GM19099 (cell line): ENCODE data around the gene BATF3.

Experiments used
- POLR2A ChIP-seq: IDR thresholded peaks from 3 replicates; pipeline ENCODE4 v1.6.1; 2011; ENCODE audit warnings: low read depth; ENCODE audit not compliant: insufficient read length; ENCODE audit errors: extremely low read depth

The BATF3 gene

GRCh38 chr1:212716161-212716560, 16.5 kb upstream of the BATF3 start:
- no peak for TF ChIP-seq POLR2A

GRCh38 chr1:212713465-212714136, 14.0 kb upstream of the BATF3 start:
- no peak for TF ChIP-seq POLR2A

- no peak for TF ChIP-seq POLR2A
Measured at GRCh38 chr1:212712451-212713303, 13.0 kb upstream of the BATF3 start.

GRCh38 chr1:212710566-212710965, 10.9 kb upstream of the BATF3 start:
- no peak for TF ChIP-seq POLR2A

- no peak for TF ChIP-seq POLR2A
Measured at GRCh38 chr1:212703991-212704564, 4.4 kb upstream of the BATF3 start.

GRCh38 chr1:212702672-212703071, 3.0 kb upstream of the BATF3 start:
- TF ChIP-seq POLR2A: no peak

- no peak for TF ChIP-seq POLR2A
Measured at GRCh38 chr1:212701910-212702309, 2.3 kb upstream of the BATF3 start.

GRCh38 chr1:212700892-212701819, 1.5 kb upstream of the BATF3 start:
- TF ChIP-seq POLR2A: peak; percentile 25

GRCh38 chr1:212700223-212700891, 717 bp upstream of the BATF3 start:
- peak; percentile 46 for TF ChIP-seq POLR2A

GRCh38 chr1:212699104-212699624, 476 bp downstream of the BATF3 start:
- no peak for TF ChIP-seq POLR2A

GRCh38 chr1:212698467-212699103, 1.1 kb downstream of the BATF3 start:
- TF ChIP-seq POLR2A: no peak

GRCh38 chr1:212696721-212697331, 2.8 kb downstream of the BATF3 start:
- TF ChIP-seq POLR2A: no peak
